Large intestine (tissue), 3 donors: ENCODE results near the gene PRKACA. TPM values are rescaled to one million over a fixed set of nuclear protein-coding genes. Genes with fewer than 3 reads are reported as not detected.
A peak's percentile ranks its signal among the peaks of the same experiment; 100 is the strongest.
"Not testable (repeated sequence)": the region's sequence is repeated elsewhere in the genome, so short reads cannot be mapped to it uniquely, and the experiment has no call there.

Experiments used
- DNase-seq, 2 donors: peaks; one replicate each; pipeline versions ENCODE4 v3.0.0 to v3.0.0-alpha.2; 2013
- H3K27ac ChIP-seq: one replicate; pipeline ENCODE4 v1.5.1; 2013; ENCODE audit warnings: low read length
- H3K27me3 ChIP-seq: 2 replicates; pipeline ENCODE4 v1.6.1; 2013; ENCODE audit warnings: low read length; ENCODE audit not compliant: control insufficient read depth, insufficient read depth
- H3K36me3 ChIP-seq: 2 replicates; pipeline ENCODE4 v1.6.1; 2013; ENCODE audit warnings: low read length; ENCODE audit not compliant: control insufficient read depth, insufficient read depth
- H3K4me1 ChIP-seq: one replicate; pipeline ENCODE4 v1.6.1; 2013; ENCODE audit warnings: low read length; ENCODE audit not compliant: control insufficient read depth, insufficient read depth
- H3K4me3 ChIP-seq: one replicate; pipeline ENCODE4 v1.5.1; 2013; ENCODE audit warnings: low read length
- H3K9me3 ChIP-seq: one replicate; pipeline ENCODE4 v1.6.1; 2013; ENCODE audit warnings: mild to moderate bottlenecking, low read depth, low read length, moderate library complexity; ENCODE audit not compliant: control insufficient read depth
- WGBS: methylation state at CpG from one replicate; pipeline ENCODE4 v1.1.5; 2013; ENCODE audit warnings: low lambda C conversion rate; ENCODE audit not compliant: insufficient coverage; 5-methylcytosine and 5-hydroxymethylcytosine counted together
- polyA plus RNA-seq: library from polyadenylated mRNA; unstranded; fragments of 120-200 nt; gene quantifications from one replicate; pipeline ENCODE4 v1.2.1, GENCODE V29; 2013

Gene PRKACA
- polyA plus RNA-seq, 1 donor = 66.7 TPM

GRCh38 chr19:14050961-14051360, 66.6 kb downstream of the PRKACA start:
- not testable (repeated sequence) for DNase-seq, H3K4me3 ChIP-seq, H3K4me1 ChIP-seq, H3K36me3 ChIP-seq, H3K27ac ChIP-seq, H3K9me3 ChIP-seq, H3K27me3 ChIP-seq
- whole genome bisulfite sequencing = no CpG with 5 or more reads among the region's 11 CpGs

DNA sequence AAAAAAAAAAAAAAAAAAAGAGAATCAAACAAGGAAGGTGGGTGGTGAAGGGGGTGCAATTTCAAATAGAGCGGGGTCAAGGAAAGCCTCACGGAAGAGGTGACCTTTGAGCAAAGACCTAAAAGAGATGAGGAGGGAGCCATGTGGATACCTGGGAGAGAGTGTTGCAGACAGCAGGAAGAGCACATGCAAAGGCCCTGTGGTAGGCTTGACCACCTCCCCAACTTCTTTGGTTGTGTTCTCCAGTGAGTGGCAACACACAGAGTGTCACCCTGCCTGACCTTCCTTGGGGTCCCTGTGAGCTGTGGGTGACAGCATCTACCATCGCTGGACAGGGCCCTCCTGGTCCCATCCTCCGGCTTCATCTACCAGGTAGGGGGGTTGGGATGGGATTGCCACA, 67.0 kb downstream of the PRKACA start:
- no peaks in the 10 kb centered on the region for H3K4me1 ChIP-seq
- no peak for DNase-seq
- H3K4me3 ChIP-seq = no peak overlapping the region
- no peak overlapping the region for H3K27ac ChIP-seq
- peaks cover 5% of the 10 kb centered on the region for H3K36me3 ChIP-seq
- H3K9me3 ChIP-seq = peaks cover 5% of the 10 kb centered on the region
- no CpG with 5 or more reads among the region's 4 CpGs for WGBS
- no peaks in the 10 kb centered on the region for H3K27me3 ChIP-seq

DNA sequence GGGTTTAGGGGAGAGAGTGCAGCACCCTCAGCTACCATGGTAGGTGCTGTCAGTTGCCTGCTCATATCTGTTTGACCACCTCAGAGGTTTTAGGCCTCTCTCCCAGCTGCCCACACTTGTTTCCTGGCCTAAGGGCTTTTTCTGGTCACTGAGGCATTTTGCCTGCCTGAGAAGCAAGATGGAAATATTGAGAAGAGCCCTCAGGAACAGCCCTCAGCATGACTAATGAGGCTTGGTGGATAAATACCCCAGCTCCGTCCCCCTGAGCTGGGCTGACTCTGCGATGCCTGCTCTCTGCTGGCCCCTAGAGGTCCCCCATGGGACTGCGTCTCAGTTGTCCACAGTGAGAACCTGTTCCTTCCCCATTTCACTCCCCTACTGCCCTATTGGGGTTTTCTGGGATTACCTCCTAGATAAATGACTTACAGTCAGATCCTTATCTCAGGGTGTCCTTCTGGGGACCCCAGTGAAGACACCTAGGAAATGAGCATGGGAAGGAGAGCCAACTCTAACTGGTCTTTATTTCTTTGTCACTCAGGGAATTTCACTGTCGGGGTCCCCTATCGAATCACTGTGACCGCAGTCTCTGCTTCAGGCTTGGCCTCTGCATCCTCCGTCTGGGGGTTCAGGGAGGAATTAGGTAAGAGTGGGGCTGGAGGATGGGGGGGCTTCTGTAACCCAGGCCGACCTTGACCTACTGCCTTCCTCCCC, 69.0 kb downstream of the PRKACA start:
- peaks cover 4% of the 10 kb centered on the region for H3K9me3 ChIP-seq
- peaks cover 5% of the 10 kb centered on the region for H3K36me3 ChIP-seq
- H3K4me1 ChIP-seq = no peaks in the 10 kb centered on the region
- WGBS = no CpG with 5 or more reads among the region's 8 CpGs
- no peak overlapping the region for H3K4me3 ChIP-seq
- H3K27ac ChIP-seq = no peak overlapping the region
- DNase-seq = no peak
- no peaks in the 10 kb centered on the region for H3K27me3 ChIP-seq

- H3K36me3 ChIP-seq, H3K27ac ChIP-seq, H3K9me3 ChIP-seq, DNase-seq, H3K27me3 ChIP-seq, H3K4me1 ChIP-seq, H3K4me3 ChIP-seq: not testable (repeated sequence)
- WGBS = no CpG with 5 or more reads among the region's 10 CpGs
These were observed 69.7 kb downstream of the PRKACA start for GRCh38 chr19:14047866-14048265.

GRCh38 chr19:14042659-14043608, 74.6 kb downstream of the PRKACA start:
- DNase-seq = peak in 1 of 2 donors; percentile 52
- H3K27ac ChIP-seq, H3K4me3 ChIP-seq, H3K4me1 ChIP-seq, H3K9me3 ChIP-seq, H3K36me3 ChIP-seq, H3K27me3 ChIP-seq: not testable (repeated sequence)
- WGBS = no CpG with 5 or more reads among the region's 19 CpGs

Other genes starting within 250 kb of the PRKACA start
- 2.3 TPM for gene NANOS3, start 240.6 kb downstream of the PRKACA start, polyA plus RNA-seq
- 4.7 TPM for gene BRME1, start 211.6 kb downstream of the PRKACA start, polyA plus RNA-seq
- gene CC2D1A, start 211.6 kb downstream of the PRKACA start, polyA plus RNA-seq = 42.2 TPM
- gene PODNL1, start 179.3 kb downstream of the PRKACA start, polyA plus RNA-seq = 1.6 TPM
- gene DCAF15, start 165.3 kb downstream of the PRKACA start, polyA plus RNA-seq = 26.8 TPM
- gene RFX1, start 111.4 kb downstream of the PRKACA start, polyA plus RNA-seq = 17.1 TPM
- gene RLN3, start 89.6 kb downstream of the PRKACA start, polyA plus RNA-seq = 0.31 TPM
- gene IL27RA, start 86.0 kb downstream of the PRKACA start, polyA plus RNA-seq = 6.4 TPM
- 2.3 TPM for gene PALM3, start 55.7 kb downstream of the PRKACA start, polyA plus RNA-seq
- gene MISP3, start 45.0 kb downstream of the PRKACA start, polyA plus RNA-seq = 12.3 TPM
- gene C19orf67, start 32.0 kb downstream of the PRKACA start, polyA plus RNA-seq = 0.10 TPM
- 40.1 TPM for gene SAMD1, start 27.0 kb downstream of the PRKACA start, polyA plus RNA-seq
- gene ASF1B, start 18.8 kb upstream of the PRKACA start, polyA plus RNA-seq = 13.1 TPM
- 25.6 TPM for gene ADGRL1, start 88.4 kb upstream of the PRKACA start, polyA plus RNA-seq